ENCODE results near the gene CBLB. TPM values are rescaled to one million over a fixed set of nuclear protein-coding genes. Genes with fewer than 3 reads are reported as not detected.

CBLB gene
- total and polyA plus RNA-seq, 2 donors (not counting 1 experiment from before 2014, with no cell fraction given), result 26.9 to 28.5 TPM

- Histone ChIP-seq H2AFZ (ENCODE audit: low read length) (no peak overlapping the region), H3K4me1 (ENCODE audit: control insufficient read depth, extremely low read depth, insufficient read depth, low read length) (peaks cover under 1% of the 10 kb centered on the region), H3K4me3 (replicated peaks in 1 of 4; ENCODE audit: control extremely low read depth in 1 of 4, insufficient read depth in 1 of 4, low read depth in 3 of 4, low read length in 4 of 4) (no peak overlapping the region), H4K20me1 (ENCODE audit: control insufficient read depth, extremely low read depth, insufficient read depth, low read length) (no peaks in the 10 kb centered on the region), H3K36me3 (ENCODE audit: control insufficient read depth, insufficient read depth, low read length) (peaks cover 2% of the 10 kb centered on the region), H3K4me2 (ENCODE audit: extremely low read depth, insufficient read depth, low read length) (no peak overlapping the region), H3K79me2 (ENCODE audit: control insufficient read depth, insufficient read depth, low read length) (peaks cover under 1% of the 10 kb centered on the region), H3K27ac (ENCODE audit: insufficient read depth, low read length) (no peak overlapping the region), H3K9ac (ENCODE audit: insufficient read depth, low read length) (no peak overlapping the region), H3K27me3 (ENCODE audit: control insufficient read depth, insufficient read depth, low read length) (no peaks in the 10 kb centered on the region), H3K9me3 (ENCODE audit: control insufficient read depth, insufficient read depth, low read depth, low read length) (no peaks in the 10 kb centered on the region)
- DNase-seq (ENCODE audit: low read depth in 2 of 2), result no peak
- no peak for TF ChIP-seq EZH2 (IDR thresholded peaks at IDR 0.05; ENCODE audit: low read length, missing control alignments)
- TF ChIP-seq CTCF (conservative IDR thresholded peaks at IDR 0.05 in 1 of 2, IDR thresholded peaks at IDR 0.05 in 1 of 2; ENCODE audit: low read depth in 1 of 2, low read length in 2 of 2), result no peak
Measured at GRCh38 chr3:105851582-105851981, 17.2 kb downstream of the CBLB start.

GRCh38 chr3:105851176-105851575 lies 17.6 kb downstream of the CBLB start:
- Histone ChIP-seq H4K20me1 (ENCODE audit: control insufficient read depth, extremely low read depth, insufficient read depth, low read length) (no peaks in the 10 kb centered on the region), H3K4me2 (ENCODE audit: extremely low read depth, insufficient read depth, low read length) (no peak overlapping the region), H3K9me3 (ENCODE audit: control insufficient read depth, insufficient read depth, low read depth, low read length) (no peaks in the 10 kb centered on the region), H2AFZ (ENCODE audit: low read length) (no peak overlapping the region), H3K9ac (ENCODE audit: insufficient read depth, low read length) (no peak overlapping the region), H3K4me1 (ENCODE audit: control insufficient read depth, extremely low read depth, insufficient read depth, low read length) (peaks cover 2% of the 10 kb centered on the region), H3K79me2 (ENCODE audit: control insufficient read depth, insufficient read depth, low read length) (peaks cover 1% of the 10 kb centered on the region), H3K27ac (ENCODE audit: insufficient read depth, low read length) (no peak overlapping the region), H3K36me3 (ENCODE audit: control insufficient read depth, insufficient read depth, low read length) (peaks cover 2% of the 10 kb centered on the region), H3K4me3 (replicated peaks in 1 of 4; ENCODE audit: control extremely low read depth in 1 of 4, insufficient read depth in 1 of 4, low read depth in 3 of 4, low read length in 4 of 4) (no peak overlapping the region), H3K27me3 (ENCODE audit: control insufficient read depth, insufficient read depth, low read length) (no peaks in the 10 kb centered on the region)
- DNase-seq (ENCODE audit: low read depth in 2 of 2), result no peak
- TF ChIP-seq CTCF (conservative IDR thresholded peaks at IDR 0.05 in 1 of 2, IDR thresholded peaks at IDR 0.05 in 1 of 2; ENCODE audit: low read depth in 1 of 2, low read length in 2 of 2) (no peak), EZH2 (IDR thresholded peaks at IDR 0.05; ENCODE audit: low read length, missing control alignments) (no peak)

- H3K27me3 ChIP-seq (ENCODE audit: control insufficient read depth, insufficient read depth, low read length), result no peaks in the 10 kb centered on the region
- TF ChIP-seq CTCF (conservative IDR thresholded peaks at IDR 0.05 in 1 of 2, IDR thresholded peaks at IDR 0.05 in 1 of 2; ENCODE audit: low read depth in 1 of 2, low read length in 2 of 2), result no peak
- no peak for TF ChIP-seq EZH2 (IDR thresholded peaks at IDR 0.05; ENCODE audit: low read length, missing control alignments)
- no peaks in the 10 kb centered on the region for H3K9me3 ChIP-seq (ENCODE audit: control insufficient read depth, insufficient read depth, low read depth, low read length)
- no peak overlapping the region for H3K27ac ChIP-seq (ENCODE audit: insufficient read depth, low read length)
- H3K4me3 ChIP-seq (replicated peaks in 1 of 4; ENCODE audit: control extremely low read depth in 1 of 4, insufficient read depth in 1 of 4, low read depth in 3 of 4, low read length in 4 of 4), result no peak overlapping the region
- H3K36me3 ChIP-seq (ENCODE audit: control insufficient read depth, insufficient read depth, low read length), result peaks cover 2% of the 10 kb centered on the region
- no peak overlapping the region for H2AFZ ChIP-seq (ENCODE audit: low read length)
- no peak overlapping the region for H3K4me2 ChIP-seq (ENCODE audit: extremely low read depth, insufficient read depth, low read length)
- no peaks in the 10 kb centered on the region for H4K20me1 ChIP-seq (ENCODE audit: control insufficient read depth, extremely low read depth, insufficient read depth, low read length)
- H3K4me1 ChIP-seq (ENCODE audit: control insufficient read depth, extremely low read depth, insufficient read depth, low read length), result peaks cover 2% of the 10 kb centered on the region
- H3K9ac ChIP-seq (ENCODE audit: insufficient read depth, low read length), result no peak overlapping the region
- DNase-seq (ENCODE audit: low read depth in 2 of 2), result no peak
- peaks cover 1% of the 10 kb centered on the region for H3K79me2 ChIP-seq (ENCODE audit: control insufficient read depth, insufficient read depth, low read length)
Measured at GRCh38 chr3:105850593-105850992, 18.2 kb downstream of the CBLB start.
